ENCODE data around the gene ECE2.
A peak's percentile ranks its signal among the peaks of the same experiment; 100 is the strongest.

ECE2 gene

GRCh38 chr3:184335291-184335660 is 59.5 kb downstream of the ECE2 start:
- Histone ChIP-seq H3K4me1 (ENCODE audit: insufficient read depth, low read length, severe bottlenecking) (peaks cover 16% of the 10 kb centered on the region), H3K36me3 (ENCODE audit: insufficient read depth, low read length) (peaks cover 50% of the 10 kb centered on the region), H3K4me3 (ENCODE audit: low read depth, low read length, poor library complexity, severe bottlenecking) (peak overlapping the region; percentile 66), H3K9me2 (ENCODE audit: low read depth, low read length) (no peaks in the 10 kb centered on the region), H2AFZ (ENCODE audit: low read length) (no peak overlapping the region), H3K27ac (ENCODE audit: low read depth, low read length, poor library complexity, severe bottlenecking) (peak overlapping the region; percentile 57), H3K27me3 (ENCODE audit: insufficient read depth, low read length) (no peaks in the 10 kb centered on the region), H4K20me1 (ENCODE audit: insufficient read depth, low read length) (no peaks in the 10 kb centered on the region), H3K9ac (ENCODE audit: low read length) (peak overlapping the region; percentile 17; the same call in 1 of the 2 replicates), H3K9me3 (ENCODE audit: low read length) (no peaks in the 10 kb centered on the region), H3K4me2 (ENCODE audit: low read length) (peak overlapping the region; percentile 72), H3F3A (ENCODE audit: insufficient read depth, low read length) (peaks cover 19% of the 10 kb centered on the region; the same call in 1 of the 2 replicates), H3K79me2 (ENCODE audit: insufficient read depth, low read length) (no peaks in the 10 kb centered on the region)
- TF ChIP-seq CTCF (IDR thresholded peaks at IDR 0.05; ENCODE audit: low read length), result no peak

- Histone ChIP-seq H3K27ac (ENCODE audit: low read depth, low read length, poor library complexity, severe bottlenecking) (peak overlapping the region; percentile 57), H3K9me3 (ENCODE audit: low read length) (no peaks in the 10 kb centered on the region), H3F3A (ENCODE audit: insufficient read depth, low read length) (peaks cover 19% of the 10 kb centered on the region; the same call in 1 of the 2 replicates), H3K4me2 (ENCODE audit: low read length) (peak overlapping the region; percentile 72), H3K79me2 (ENCODE audit: insufficient read depth, low read length) (no peaks in the 10 kb centered on the region), H3K27me3 (ENCODE audit: insufficient read depth, low read length) (no peaks in the 10 kb centered on the region), H3K4me3 (ENCODE audit: low read depth, low read length, poor library complexity, severe bottlenecking) (peak overlapping the region; percentile 66), H3K36me3 (ENCODE audit: insufficient read depth, low read length) (peaks cover 46% of the 10 kb centered on the region), H3K9me2 (ENCODE audit: low read depth, low read length) (no peaks in the 10 kb centered on the region), H2AFZ (ENCODE audit: low read length) (no peak overlapping the region), H4K20me1 (ENCODE audit: insufficient read depth, low read length) (no peaks in the 10 kb centered on the region), H3K4me1 (ENCODE audit: insufficient read depth, low read length, severe bottlenecking) (peaks cover 16% of the 10 kb centered on the region), H3K9ac (ENCODE audit: low read length) (peak overlapping the region; percentile 63)
- TF ChIP-seq CTCF (IDR thresholded peaks at IDR 0.05; ENCODE audit: low read length), result peak; percentile 5; the same call in 1 of the 2 replicates
- TF ChIP-seq EZH2 (IDR thresholded peaks at IDR 0.05; ENCODE audit: borderline replicate concordance, low read length), result no peak
These were observed 60.1 kb downstream of the ECE2 start for GRCh38 chr3:184335661-184336546.

GRCh38 chr3:184336547-184337398 is 61.0 kb downstream of the ECE2 start:
- H3K4me1 ChIP-seq (ENCODE audit: insufficient read depth, low read length, severe bottlenecking), result peaks cover 16% of the 10 kb centered on the region
- H3K27ac ChIP-seq (ENCODE audit: low read depth, low read length, poor library complexity, severe bottlenecking), result no peak overlapping the region
- peak overlapping the region; percentile 63 for H3K9ac ChIP-seq (ENCODE audit: low read length)
- H3K4me3 ChIP-seq (ENCODE audit: low read depth, low read length, poor library complexity, severe bottlenecking), result peak overlapping the region; percentile 66
- peaks cover 19% of the 10 kb centered on the region; the same call in 1 of the 2 replicates for H3F3A ChIP-seq (ENCODE audit: insufficient read depth, low read length)
- peak overlapping the region; percentile 72 for H3K4me2 ChIP-seq (ENCODE audit: low read length)
- no peak overlapping the region for H2AFZ ChIP-seq (ENCODE audit: low read length)
- no peaks in the 10 kb centered on the region for H3K9me3 ChIP-seq (ENCODE audit: low read length)
- H3K9me2 ChIP-seq (ENCODE audit: low read depth, low read length), result no peaks in the 10 kb centered on the region
- H3K27me3 ChIP-seq (ENCODE audit: insufficient read depth, low read length), result no peaks in the 10 kb centered on the region
- no peaks in the 10 kb centered on the region for H4K20me1 ChIP-seq (ENCODE audit: insufficient read depth, low read length)
- TF ChIP-seq EZH2 (IDR thresholded peaks at IDR 0.05; ENCODE audit: borderline replicate concordance, low read length), result no peak
- peaks cover 37% of the 10 kb centered on the region for H3K36me3 ChIP-seq (ENCODE audit: insufficient read depth, low read length)
- H3K79me2 ChIP-seq (ENCODE audit: insufficient read depth, low read length), result no peaks in the 10 kb centered on the region

Data from OCI-LY1 (cell line).